ENCODE data around the gene MYO1H. TPM values are rescaled to one million over a fixed set of nuclear protein-coding genes. Genes with fewer than 3 reads are reported as not detected.
"Not testable (repeated sequence)": the region's sequence is repeated elsewhere in the genome, so short reads cannot be mapped to it uniquely, and the experiment has no call there.

MYO1H gene
- total RNA-seq, 3 donors from 2014 or later (not counting 1 experiment from before 2014, with no cell fraction given) = not detected

DNA sequence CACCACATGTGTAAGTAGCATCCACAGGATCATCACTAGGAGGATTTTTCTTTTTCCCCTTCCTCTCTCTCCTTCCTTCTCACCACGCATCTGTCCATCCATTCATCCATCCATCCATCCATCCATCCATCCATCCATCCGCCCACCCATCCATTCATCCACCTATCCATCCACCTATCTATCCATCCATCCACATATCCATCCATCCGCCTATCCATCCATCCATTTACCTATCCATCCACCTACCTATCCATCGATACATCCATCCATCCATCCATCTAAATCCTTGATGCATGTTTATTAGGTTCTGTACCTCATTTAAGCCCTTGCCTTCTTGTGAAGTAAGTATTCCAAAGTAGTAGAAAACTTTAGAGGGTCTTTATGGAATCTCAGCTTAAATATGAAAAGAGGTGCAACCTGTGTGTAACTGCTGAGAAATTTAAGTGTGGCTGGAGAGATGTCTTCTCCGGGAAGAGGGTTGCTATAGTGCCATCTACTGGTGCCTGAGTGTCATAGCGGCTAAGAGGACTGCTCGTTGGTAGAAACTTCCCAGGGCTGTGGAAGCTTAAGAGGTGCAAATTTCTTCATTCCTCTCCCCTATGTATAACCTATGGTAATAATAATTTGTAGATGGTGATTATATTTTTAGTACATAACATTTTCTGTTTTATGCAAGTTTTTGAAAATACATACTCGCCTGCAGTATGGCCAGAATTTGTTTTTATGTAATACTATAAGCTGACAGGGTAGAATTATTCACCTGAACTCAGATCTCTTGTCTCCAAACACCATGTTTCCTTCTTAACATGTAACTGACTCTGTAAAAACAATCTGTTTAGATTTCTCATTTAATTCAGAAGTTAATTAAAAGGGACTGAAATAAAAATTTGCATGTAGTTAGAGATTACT lies 46.0 kb downstream of the MYO1H start:
- Histone ChIP-seq H3K4me1 (ENCODE audit: control insufficient read depth, insufficient read depth, low read length) (no peaks in the 10 kb centered on the region), H3K27ac (ENCODE audit: low read length) (no peak overlapping the region), H3K4me3 (ENCODE audit: low read length) (no peak overlapping the region), H3K36me3 (ENCODE audit: control insufficient read depth, insufficient read depth, low read length) (no peaks in the 10 kb centered on the region), H3K27me3 (ENCODE audit: control insufficient read depth, insufficient read depth, low read length) (no peaks in the 10 kb centered on the region), H3K9me3 (ENCODE audit: control insufficient read depth, insufficient read depth, low read length) (no peaks in the 10 kb centered on the region)
- Mint-ChIP-seq H3K4me1 (peaks cover 0 to 5% of the 10 kb centered on the region in 2 donors), H3K27ac (no peak overlapping the region), H3K9me3 (no peaks in the 10 kb centered on the region), H3K4me3 (no peak overlapping the region), H3K36me3 (no peaks in the 10 kb centered on the region), H3K27me3 (ENCODE audit: low read depth in 2 of 2) (peaks cover 25 to 31% of the 10 kb centered on the region in 2 donors)
- intact Hi-C loops (cut with micrococcal nuclease) = loop anchor here (5.0 kb wide), 1 partner anchor 46 kb away; the partner anchor contains the start of gene MYO1H
- 62% methylated on average over 5 of the region's 8 CpGs for WGBS (ENCODE audit: insufficient coverage)
- ATAC-seq = peak; percentile 77 to 90 (median 84)
- TF ChIP-seq, protein P1, sequence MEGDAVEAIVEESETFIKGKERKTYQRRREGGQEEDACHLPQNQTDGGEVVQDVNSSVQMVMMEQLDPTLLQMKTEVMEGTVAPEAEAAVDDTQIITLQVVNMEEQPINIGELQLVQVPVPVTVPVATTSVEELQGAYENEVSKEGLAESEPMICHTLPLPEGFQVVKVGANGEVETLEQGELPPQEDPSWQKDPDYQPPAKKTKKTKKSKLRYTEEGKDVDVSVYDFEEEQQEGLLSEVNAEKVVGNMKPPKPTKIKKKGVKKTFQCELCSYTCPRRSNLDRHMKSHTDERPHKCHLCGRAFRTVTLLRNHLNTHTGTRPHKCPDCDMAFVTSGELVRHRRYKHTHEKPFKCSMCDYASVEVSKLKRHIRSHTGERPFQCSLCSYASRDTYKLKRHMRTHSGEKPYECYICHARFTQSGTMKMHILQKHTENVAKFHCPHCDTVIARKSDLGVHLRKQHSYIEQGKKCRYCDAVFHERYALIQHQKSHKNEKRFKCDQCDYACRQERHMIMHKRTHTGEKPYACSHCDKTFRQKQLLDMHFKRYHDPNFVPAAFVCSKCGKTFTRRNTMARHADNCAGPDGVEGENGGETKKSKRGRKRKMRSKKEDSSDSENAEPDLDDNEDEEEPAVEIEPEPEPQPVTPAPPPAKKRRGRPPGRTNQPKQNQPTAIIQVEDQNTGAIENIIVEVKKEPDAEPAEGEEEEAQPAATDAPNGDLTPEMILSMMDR (IDR thresholded peaks at IDR 0.05) = peak; percentile 88
- peak in 1 of 2 donors; percentile 73 for DNase-seq

DNA sequence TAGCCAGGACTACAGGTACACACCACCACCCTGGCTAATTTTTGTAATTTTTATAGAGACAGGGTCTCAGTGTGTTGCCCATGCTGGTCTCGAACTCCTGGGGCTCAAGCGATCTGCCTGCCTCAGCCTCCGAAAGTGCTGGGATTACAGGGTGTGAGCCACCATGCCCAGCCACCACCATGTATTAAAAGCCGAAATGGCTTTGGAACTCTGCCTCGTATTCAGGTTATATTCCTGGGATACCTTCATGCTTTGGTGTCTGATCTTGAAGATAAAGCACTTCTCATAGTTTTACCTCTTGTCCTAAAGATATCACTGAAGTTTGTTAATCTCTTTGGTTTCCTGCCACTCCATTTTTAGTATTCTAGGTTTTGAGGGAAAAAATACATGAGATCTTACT lies 47.2 kb downstream of the MYO1H start:
- Mint-ChIP-seq H3K9me3 (no peaks in the 10 kb centered on the region), H3K27ac (no peak overlapping the region), H3K4me1 (peaks cover 0 to 5% of the 10 kb centered on the region in 2 donors), H3K27me3 (ENCODE audit: low read depth in 2 of 2) (peaks cover 26 to 31% of the 10 kb centered on the region in 2 donors), H3K4me3 (no peak overlapping the region), H3K36me3 (no peaks in the 10 kb centered on the region)
- 90% methylated on average over 5 of the region's 5 CpGs for whole genome bisulfite sequencing (ENCODE audit: insufficient coverage)
- TF ChIP-seq, protein P1 (IDR thresholded peaks at IDR 0.05) = no peak
- Histone ChIP-seq H3K36me3 (ENCODE audit: control insufficient read depth, insufficient read depth, low read length) (no peaks in the 10 kb centered on the region), H3K27ac (ENCODE audit: low read length) (no peak overlapping the region), H3K9me3 (ENCODE audit: control insufficient read depth, insufficient read depth, low read length) (no peaks in the 10 kb centered on the region), H3K4me1 (ENCODE audit: control insufficient read depth, insufficient read depth, low read length) (no peaks in the 10 kb centered on the region), H3K27me3 (ENCODE audit: control insufficient read depth, insufficient read depth, low read length) (no peaks in the 10 kb centered on the region), H3K4me3 (ENCODE audit: low read length) (no peak overlapping the region)
- ATAC-seq (no peak), DNase-seq (no peak)
- intact Hi-C loops (cut with micrococcal nuclease) = loop anchor here (5.0 kb wide), 1 partner anchor 48 kb away; the partner anchor contains the start of gene MYO1H

DNA sequence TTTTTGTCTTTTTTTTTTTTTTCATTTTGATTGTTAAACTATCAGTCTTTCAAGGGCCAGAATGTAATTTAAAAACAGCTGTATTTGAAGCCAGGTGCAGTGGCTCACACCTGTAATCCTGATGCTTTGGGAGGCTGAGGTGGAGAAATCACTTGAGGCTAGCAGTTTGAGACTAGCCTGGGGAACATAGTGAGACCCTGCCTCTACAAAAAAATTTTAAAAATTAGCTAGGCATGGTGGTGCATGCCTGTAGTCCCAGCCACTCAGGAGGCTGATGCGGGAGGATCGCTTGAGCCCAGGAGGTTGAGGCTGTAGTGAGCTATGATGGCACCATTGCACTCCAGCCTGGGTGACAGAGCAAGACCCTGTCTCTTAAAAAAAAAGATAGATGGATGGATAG lies 57.1 kb downstream of the MYO1H start:
- H3K27ac ChIP-seq (ENCODE audit: low read length); H3K36me3 Mint-ChIP-seq; H3K4me1 ChIP-seq (ENCODE audit: control insufficient read depth, insufficient read depth, low read length); H3K9me3 Mint-ChIP-seq; H3K4me3 ChIP-seq (ENCODE audit: low read length); intact Hi-C loops (cut with micrococcal nuclease); H3K27me3 ChIP-seq (ENCODE audit: control insufficient read depth, insufficient read depth, low read length); H3K4me3 Mint-ChIP-seq; H3K36me3 ChIP-seq (ENCODE audit: control insufficient read depth, insufficient read depth, low read length); H3K27ac Mint-ChIP-seq; H3K4me1 Mint-ChIP-seq; ATAC-seq; DNase-seq; H3K9me3 ChIP-seq (ENCODE audit: control insufficient read depth, insufficient read depth, low read length): not testable (repeated sequence)
- peaks cover 13 to 22% of the 10 kb centered on the region in 2 donors for H3K27me3 Mint-ChIP-seq (ENCODE audit: low read depth in 2 of 2)
- WGBS (ENCODE audit: insufficient coverage) = 100% methylated on average over 2 of the region's 2 CpGs

DNA sequence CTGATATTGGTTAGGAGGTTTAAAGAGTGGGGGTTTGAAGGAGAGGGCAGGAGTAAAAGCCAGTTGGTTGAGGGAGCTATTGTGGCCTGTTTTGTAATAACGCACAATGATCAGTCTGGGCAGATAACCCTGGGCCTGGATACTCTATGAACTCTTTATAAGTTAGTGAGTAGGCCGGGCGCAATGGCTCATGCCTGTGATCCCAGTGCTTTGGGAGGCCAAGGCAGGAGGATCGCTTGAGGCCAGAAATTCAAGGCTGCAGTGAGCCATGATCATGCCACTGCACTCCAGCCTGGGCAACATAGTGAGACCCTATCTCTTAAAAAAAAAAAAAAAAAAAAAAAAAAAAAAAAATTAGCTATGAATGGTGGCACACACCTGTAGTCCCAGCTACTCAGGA lies 58.4 kb downstream of the MYO1H start:
- H3K27ac Mint-ChIP-seq; ATAC-seq; H3K27ac ChIP-seq (ENCODE audit: low read length); H3K4me3 ChIP-seq (ENCODE audit: low read length); H3K9me3 ChIP-seq (ENCODE audit: control insufficient read depth, insufficient read depth, low read length); H3K36me3 ChIP-seq (ENCODE audit: control insufficient read depth, insufficient read depth, low read length); H3K27me3 ChIP-seq (ENCODE audit: control insufficient read depth, insufficient read depth, low read length); H3K9me3 Mint-ChIP-seq; H3K4me1 Mint-ChIP-seq; DNase-seq; H3K4me1 ChIP-seq (ENCODE audit: control insufficient read depth, insufficient read depth, low read length); intact Hi-C loops (cut with micrococcal nuclease); H3K36me3 Mint-ChIP-seq; H3K4me3 Mint-ChIP-seq: not testable (repeated sequence)
- peaks cover 12 to 18% of the 10 kb centered on the region in 2 donors for H3K27me3 Mint-ChIP-seq (ENCODE audit: low read depth in 2 of 2)
- WGBS (ENCODE audit: insufficient coverage) = 98% methylated on average over 4 of the region's 4 CpGs

Data from natural killer cell (primary cell).